A549 (cell line): ENCODE results near the gene SOX6. TPM values are rescaled to one million over a fixed set of nuclear protein-coding genes. Genes with fewer than 3 reads are reported as not detected.

Experiments
- ATAC-seq, 2 experiments: fragments of 200-7000 bp in 1 of 2; fragments of >200 bp in 1 of 2; cut with Nextera tagmentation in 1 of 2; cut with Tn5 transposase in 1 of 2; 3 replicates each; pipeline versions ENCODE4 v1.8.0 to v1.9.1; 2018 to 2020; ENCODE audit warnings: mild to moderate bottlenecking in 1 of 2, moderate library complexity in 1 of 2
- CTCF ChIA-PET: fragments of 300-600 bp; sonication (Branson Sonifier 250); formaldehyde crosslinking; extraction: SDS; loops from one replicate; lab custom pipeline; 2021; ENCODE audit warnings: antibody characterized with exemption, inconsistent platforms; lab: Yijun Ruan, JAX
- POLR2A ChIA-PET: fragments of 350-600 bp; formaldehyde crosslinking; extraction: SDS; loops from one replicate; lab custom pipeline; 2021; ENCODE audit warnings: antibody characterized with exemption, inconsistent platforms; lab: Yijun Ruan, JAX
- DNase-seq, 2 experiments: peaks; one replicate each; pipeline versions ENCODE4 v3.0.0 to v3.0.0-alpha.2; 2011 to 2016; ENCODE audit warnings: low read depth in 1 of 2, low spot score in 1 of 2
- FAIRE-seq: peaks from 2 replicates; lab custom pipeline; 2011; peaks lifted over from hg19 to GRCh38; lab: Jason Lieb, UNC
- H3K27ac ChIP-seq, 2 experiments: fragments of >200 bp; sonication (Bioruptor Twin); formaldehyde crosslinking; 3 replicates each; pipeline ENCODE4 v1.5.1; 2016 to 2017
- H3K4me1 ChIP-seq: fragments of >200 bp; sonication (Bioruptor Twin); formaldehyde crosslinking; 3 replicates; pipeline ENCODE4 v1.6.1; 2016
- H3K4me2 ChIP-seq: fragments of >200 bp; sonication (Bioruptor Twin); formaldehyde crosslinking; 3 replicates; pipeline ENCODE4 v1.6.1; 2016
- H3K4me3 ChIP-seq: fragments of >200 bp; sonication (Bioruptor Twin); formaldehyde crosslinking; 3 replicates; pipeline ENCODE4 v1.5.1; 2016
- H3K9me3 ChIP-seq: fragments of >200 bp; sonication (Bioruptor Twin); formaldehyde crosslinking; 3 replicates; pipeline ENCODE4 v1.6.1; 2016
- ATOH8 ChIP-seq: fragments of 250-450 bp; sonication (Bioruptor Pico); IDR thresholded peaks from 2 replicates; pipeline ENCODE4 v1.5.0; 2020; ENCODE audit warnings: low read depth, mild to moderate bottlenecking, moderate library complexity
- BCL3 ChIP-seq: fragments of >200 bp; sonication (Bioruptor Twin); formaldehyde crosslinking; IDR thresholded peaks from 3 replicates; pipeline ENCODE4 v1.6.1; 2016
- EHMT2 ChIP-seq: fragments of 200-600 bp; sonication (generic); IDR thresholded peaks from 2 replicates; pipeline ENCODE4 v1.6.1; 2016; ENCODE audit warnings: antibody characterized with exemption, low read depth, mild to moderate bottlenecking, moderate library complexity
- FOXS1 ChIP-seq: fragments of 250-450 bp; sonication (Bioruptor Pico); IDR thresholded peaks from 2 replicates; pipeline ENCODE4 v1.5.0; 2020; ENCODE audit warnings: mild to moderate bottlenecking, moderate library complexity
- HDAC2 ChIP-seq: fragments of 200-600 bp; sonication (generic); IDR thresholded peaks from 2 replicates; pipeline ENCODE4 v1.6.1; 2016
- HES2 ChIP-seq: fragments of >200 bp; sonication (Bioruptor Twin); formaldehyde crosslinking; IDR thresholded peaks from 2 replicates; pipeline ENCODE4 v1.6.1; 2016
- MAFK ChIP-seq: fragments of 450-650 bp; IDR thresholded peaks from 2 replicates; pipeline ENCODE4 v1.6.1; 2014; ENCODE audit not compliant: partially characterized antibody
- MAX ChIP-seq: IDR thresholded peaks from 2 replicates; pipeline ENCODE4 v1.6.1; 2012
- NPAS2 ChIP-seq: fragments of 250-450 bp; sonication (Bioruptor Pico); IDR thresholded peaks from 2 replicates; pipeline ENCODE4 v1.8.0; 2022; ENCODE audit warnings: mild to moderate bottlenecking, moderate library complexity, borderline replicate concordance
- RAD21 ChIP-seq, 2 experiments: fragments of >200 bp in 1 of 2; sonication (Bioruptor Twin) in 1 of 2; formaldehyde crosslinking in 1 of 2; IDR thresholded peaks in 1 of 2; conservative IDR thresholded peaks in 1 of 2; 2 replicates in 1 of 2; 3 replicates in 1 of 2; pipeline ENCODE4 v1.6.1; 2012 to 2018; ENCODE audit warnings: inconsistent platforms in 1 of 2
- RNF2 ChIP-seq: fragments of 200-600 bp; sonication (generic); IDR thresholded peaks from 2 replicates; pipeline ENCODE4 v1.6.1; 2016; ENCODE audit warnings: low read depth, mild to moderate bottlenecking, antibody characterized with exemption, moderate library complexity, borderline replicate concordance
- ZFP36 ChIP-seq: fragments of 450-650 bp; IDR thresholded peaks from 2 replicates; pipeline ENCODE4 v1.6.1; 2014; ENCODE audit warnings: borderline replicate concordance; ENCODE audit not compliant: partially characterized antibody
- ZSCAN20 ChIP-seq: fragments of 250-450 bp; sonication (Bioruptor Pico); IDR thresholded peaks from 2 replicates; pipeline ENCODE4 v1.8.0; 2022; ENCODE audit warnings: mild to moderate bottlenecking, moderate library complexity
- WGBS: methylation state at CpG from one replicate; pipeline ENCODE4 v1.1.6; 2017; ENCODE audit errors: missing lambda C conversion rate; 5-methylcytosine and 5-hydroxymethylcytosine counted together
- polyA plus RNA-seq, 4 experiments: library from polyadenylated mRNA; depleted of rRNA in 3 of 4; stranded (reverse); fragments of >200 nt; fragmentation: RNase III in 1 of 4; extraction: RNeasy Plus Mini Kit Qiagen cat#74134 plus additional on column Dnase treatment in 1 of 4; gene quantifications; 2 replicates in 3 of 4; 3 replicates in 1 of 4; pipeline ENCODE4 v1.2.3, GENCODE V29; 2011 to 2017

Gene SOX6
- polyA plus RNA-seq, 2 of the 4 experiments (the other 2 are of a cell fraction): 0.18 TPM; not detected in 1

- TF ChIP-seq ATOH8 (CRISPR knock-in tag): no peak
- TF ChIP-seq, all 56 proteins: peak for 0
Observed at GRCh38 chr11:16261836-16262644, 94.3 kb downstream of the SOX6 start (continued).

GRCh38 chr11:16252373-16252772, 104.0 kb downstream of the SOX6 start:
- no peaks in the 10 kb centered on the region; the same call in 2 of the 3 replicates for H3K9me3 ChIP-seq
- no peak for FAIRE-seq
- ATAC-seq: peak in 1 of 2 experiments; percentile 73; a peak in 3 of 6 replicates
- WGBS: 26% methylated on average over 4 of the region's 4 CpGs
- no peak overlapping the region for H3K4me2 ChIP-seq
- no peaks in the 10 kb centered on the region for H3K4me1 ChIP-seq
- no peak overlapping the region for H3K4me3 ChIP-seq
- peak; percentile 3 to 4 for DNase-seq
- ChIA-PET CTCF (no interaction called here), POLR2A (no interaction called here)
- no peak overlapping the region for H3K27ac ChIP-seq
- TF ChIP-seq ZSCAN20 (no peak), RAD21 (conservative IDR thresholded peaks at IDR 0.05 in 1 of 2, IDR thresholded peaks at IDR 0.05 in 1 of 2) (0 out of 5 replicates have a peak, but pooled peaks of 1 of the 2 experiments have one; percentile 1)

- no peak overlapping the region for H3K27ac ChIP-seq
- H3K4me3 ChIP-seq: no peak overlapping the region
- TF ChIP-seq HDAC2: no peak
- no peak for TF ChIP-seq FOXS1
- TF ChIP-seq MAX: no peak
- no peak for TF ChIP-seq ZFP36
- TF ChIP-seq BCL3: no peak
- TF ChIP-seq NPAS2 (CRISPR knock-in tag): no peak
- no peak for TF ChIP-seq EHMT2
- TF ChIP-seq HES2: no peak
- FAIRE-seq (no peak), DNase-seq (no peak), ATAC-seq (no peak)
- no peak overlapping the region for H3K4me2 ChIP-seq
- ChIA-PET CTCF (interaction anchor here (0.6 kb wide), 1 partner anchor 27 kb away, joined by 3 read pairs; no protein-coding TSS in a partner anchor), POLR2A (no interaction called here)
- no peaks in the 10 kb centered on the region for H3K4me1 ChIP-seq
- H3K9me3 ChIP-seq: no peaks in the 10 kb centered on the region; the same call in 2 of the 3 replicates
- 44% methylated on average over 2 of the region's 2 CpGs for WGBS
Observed at GRCh38 chr11:16248248-16248647, 108.1 kb downstream of the SOX6 start.

GRCh38 chr11:16242806-16243205, 113.5 kb downstream of the SOX6 start:
- Histone ChIP-seq H3K4me3 (no peak overlapping the region), H3K9me3 (no peaks in the 10 kb centered on the region), H3K4me1 (no peaks in the 10 kb centered on the region), H3K4me2 (no peak overlapping the region), H3K27ac (no peak overlapping the region)
- ATAC-seq (no peak), DNase-seq (no peak), FAIRE-seq (no peak)
- 50% methylated on average over 2 of the region's 2 CpGs for WGBS
- TF ChIP-seq RNF2: no peak
- ChIA-PET CTCF (no interaction called here), POLR2A (no interaction called here)

GRCh38 chr11:16240687-16241086, 115.7 kb downstream of the SOX6 start:
- Histone ChIP-seq H3K9me3 (no peaks in the 10 kb centered on the region), H3K4me2 (no peak overlapping the region), H3K4me1 (no peaks in the 10 kb centered on the region), H3K4me3 (no peak overlapping the region), H3K27ac (no peak overlapping the region)
- ChIA-PET POLR2A (no interaction called here), CTCF (no interaction called here)
- no peak for FAIRE-seq
- 100% methylated on average over 1 of the region's 1 CpG for WGBS
- no peak for TF ChIP-seq RAD21 (conservative IDR thresholded peaks at IDR 0.05 in 1 of 2, IDR thresholded peaks at IDR 0.05 in 1 of 2)
- no peak for TF ChIP-seq NPAS2 (CRISPR knock-in tag)
- peak; percentile 83 for TF ChIP-seq MAFK
- no peak for ATAC-seq
- no peak for DNase-seq
